GM12878 (cell line): Measurements from ENCODE around the gene ABHD1. TPM values are rescaled to one million over a fixed set of nuclear protein-coding genes. Genes with fewer than 3 reads are reported as not detected.

ENCODE experiments used
- CEBPZ ChIP-seq: fragments of 150-350 bp; IDR thresholded peaks from 2 replicates; pipeline ENCODE4 v1.6.1; 2016; ENCODE audit warnings: low read depth, low read length
- CREM ChIP-seq: IDR thresholded peaks from 2 replicates; pipeline ENCODE4 v1.6.1; 2014; ENCODE audit warnings: antibody characterized with exemption, low read depth
- CUX1 ChIP-seq: IDR thresholded peaks from 2 replicates; pipeline ENCODE4 v1.6.1; 2012; ENCODE audit warnings: improper control_type of control experiment, low read depth, low read length; ENCODE audit not compliant: insufficient replicate concordance
- polyA plus RNA-seq, 11 experiments: library from polyadenylated mRNA; depleted of rRNA in 4 of 11; unstranded in 6 of 11; stranded (reverse) in 5 of 11; fragments of >200 nt; fragmentation: Nextera tagmentation in 4 of 11; fragmentation: Illumina TruSeq in 1 of 11; extraction: Ambion mirVana in 4 of 11; extraction: Trizol in 1 of 11; gene quantifications; 1 replicate in 1 of 11; 2 replicates in 10 of 11; pipeline versions ENCODE4 v1.2.1 to v1.2.3, GENCODE V29; 2011 to 2016; ENCODE audit warnings: inconsistent platforms in 2 of 11, missing spikeins in 2 of 11, low read depth in 1 of 11
- total RNA-seq, 4 experiments: library from RNA; depleted of rRNA in 3 of 4; stranded (reverse); fragments of >200 nt in 3 of 4; fragmentation: Illumina TruSeq in 1 of 4; extraction: Trizol in 1 of 4; gene quantifications; 2 replicates each; pipeline versions ENCODE4 v1.2.1 to v1.2.3, GENCODE V29; 2013 to 2021

Gene ABHD1
- total and polyA plus RNA-seq, 10 of the 15 experiments (the other 5 are each of a cell fraction or from before 2014, with no cell fraction given): 0.04 to 0.35 (median 0.17) TPM; not detected in 2

GRCh38 chr2:27160191-27160590, 36.6 kb downstream of the ABHD1 start (continued):
- TF ChIP-seq CEBPZ (no peak), CREM (no peak), CUX1 (no peak)
